GM06990 (cell line): ENCODE data around the gene KIF15.
"Not testable (repeated sequence)": the region's sequence is repeated elsewhere in the genome, so short reads cannot be mapped to it uniquely, and the experiment has no call there.

ENCODE experiments used
- DNase-seq: peaks from one replicate; pipeline ENCODE4 v3.0.0-alpha.2; 2011; ENCODE audit not compliant: insufficient read length; ENCODE audit errors: extremely low read depth
- H3K27me3 ChIP-seq: replicated peaks from 2 replicates; pipeline ENCODE4 v1.6.0; 2011; ENCODE audit warnings: low read length; ENCODE audit not compliant: control insufficient read depth, insufficient read depth
- H3K36me3 ChIP-seq: 2 replicates; pipeline ENCODE4 v1.5.1; 2011; ENCODE audit warnings: low read length; ENCODE audit not compliant: control insufficient read depth, insufficient read depth
- H3K4me3 ChIP-seq: replicated peaks from 2 replicates; pipeline ENCODE4 v1.5.1; 2011; ENCODE audit warnings: low read depth, mild to moderate bottlenecking, control low read depth, low read length
- TF ChIP-seq, protein P1 (sequence below): IDR thresholded peaks from 2 replicates; pipeline ENCODE4 v1.5.1; 2011; ENCODE audit warnings: low read length, control low read depth, mild to moderate bottlenecking, inconsistent platforms; ENCODE audit not compliant: insufficient read depth, poor library complexity, severe bottlenecking

KIF15 gene

DNA sequence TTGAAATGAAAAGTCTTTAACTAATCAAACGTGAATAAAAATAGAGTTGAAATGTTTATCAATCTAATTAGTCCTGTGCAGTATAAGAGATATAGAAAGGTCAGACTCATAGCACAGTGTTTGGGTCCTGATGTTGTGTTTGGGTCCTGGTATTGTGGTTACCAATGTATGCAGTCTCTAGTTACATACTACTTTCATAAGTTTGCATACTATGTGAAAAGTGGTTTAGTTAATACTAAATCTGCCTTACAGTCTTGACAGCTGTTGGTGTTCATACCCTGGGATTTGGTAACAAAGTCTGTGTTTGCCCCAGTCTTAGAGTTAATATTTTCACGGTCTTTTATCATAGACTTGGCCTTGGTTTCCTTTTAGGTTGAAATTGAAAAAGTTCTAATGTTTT, 41.7 kb downstream of the KIF15 start:
- Histone ChIP-seq H3K27me3 (no peaks in the 10 kb centered on the region), H3K36me3 (peaks cover 5% of the 10 kb centered on the region), H3K4me3 (no peak overlapping the region)
- no peak for DNase-seq
- TF ChIP-seq, protein P1, sequence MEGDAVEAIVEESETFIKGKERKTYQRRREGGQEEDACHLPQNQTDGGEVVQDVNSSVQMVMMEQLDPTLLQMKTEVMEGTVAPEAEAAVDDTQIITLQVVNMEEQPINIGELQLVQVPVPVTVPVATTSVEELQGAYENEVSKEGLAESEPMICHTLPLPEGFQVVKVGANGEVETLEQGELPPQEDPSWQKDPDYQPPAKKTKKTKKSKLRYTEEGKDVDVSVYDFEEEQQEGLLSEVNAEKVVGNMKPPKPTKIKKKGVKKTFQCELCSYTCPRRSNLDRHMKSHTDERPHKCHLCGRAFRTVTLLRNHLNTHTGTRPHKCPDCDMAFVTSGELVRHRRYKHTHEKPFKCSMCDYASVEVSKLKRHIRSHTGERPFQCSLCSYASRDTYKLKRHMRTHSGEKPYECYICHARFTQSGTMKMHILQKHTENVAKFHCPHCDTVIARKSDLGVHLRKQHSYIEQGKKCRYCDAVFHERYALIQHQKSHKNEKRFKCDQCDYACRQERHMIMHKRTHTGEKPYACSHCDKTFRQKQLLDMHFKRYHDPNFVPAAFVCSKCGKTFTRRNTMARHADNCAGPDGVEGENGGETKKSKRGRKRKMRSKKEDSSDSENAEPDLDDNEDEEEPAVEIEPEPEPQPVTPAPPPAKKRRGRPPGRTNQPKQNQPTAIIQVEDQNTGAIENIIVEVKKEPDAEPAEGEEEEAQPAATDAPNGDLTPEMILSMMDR, result no peak

DNA sequence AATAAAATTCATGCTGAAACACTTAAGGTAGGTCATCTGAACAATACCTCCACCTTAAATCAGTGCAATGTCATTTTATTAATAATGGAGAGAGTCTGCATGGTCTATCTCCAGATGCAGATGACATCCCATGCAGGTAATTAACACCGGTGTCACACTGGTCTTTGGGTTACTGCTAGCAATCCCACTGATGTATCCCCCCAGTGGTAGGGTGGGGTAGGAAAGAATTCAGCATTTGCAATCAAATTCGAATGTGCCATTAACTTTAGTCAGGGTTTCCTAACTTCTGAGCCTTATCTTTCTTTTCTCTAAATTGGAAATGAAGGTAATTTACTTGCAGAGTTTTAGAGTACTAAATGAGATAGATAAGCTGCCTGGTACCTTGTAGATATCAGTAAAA, 44.4 kb downstream of the KIF15 start:
- DNase-seq, result no peak
- H3K4me3 ChIP-seq, result no peak overlapping the region
- no peaks in the 10 kb centered on the region; the same call in 1 of the 2 replicates for H3K36me3 ChIP-seq
- TF ChIP-seq, protein P1, result no peak
- no peaks in the 10 kb centered on the region for H3K27me3 ChIP-seq

DNA sequence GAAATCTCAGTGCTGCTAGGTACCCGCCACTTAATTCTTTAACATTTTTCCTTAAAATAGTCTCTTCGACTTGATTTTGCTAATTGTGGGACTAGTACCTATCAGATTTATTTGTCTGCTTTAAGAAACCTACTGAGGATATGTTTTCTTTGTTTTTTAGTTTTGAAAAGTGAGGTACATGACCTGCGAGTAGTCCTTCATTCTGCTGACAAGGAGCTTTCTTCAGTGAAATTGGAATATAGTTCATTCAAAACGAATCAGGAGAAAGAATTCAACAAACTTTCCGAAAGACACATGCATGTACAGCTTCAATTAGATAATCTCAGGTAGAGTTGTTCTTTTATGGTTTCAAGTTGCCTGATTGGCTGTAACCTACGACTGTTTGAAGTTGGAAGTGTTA, 53.2 kb downstream of the KIF15 start:
- Histone ChIP-seq H3K4me3 (no peak overlapping the region), H3K27me3 (no peaks in the 10 kb centered on the region), H3K36me3 (peaks cover 2% of the 10 kb centered on the region)
- TF ChIP-seq, protein P1, result no peak
- DNase-seq, result no peak

DNA sequence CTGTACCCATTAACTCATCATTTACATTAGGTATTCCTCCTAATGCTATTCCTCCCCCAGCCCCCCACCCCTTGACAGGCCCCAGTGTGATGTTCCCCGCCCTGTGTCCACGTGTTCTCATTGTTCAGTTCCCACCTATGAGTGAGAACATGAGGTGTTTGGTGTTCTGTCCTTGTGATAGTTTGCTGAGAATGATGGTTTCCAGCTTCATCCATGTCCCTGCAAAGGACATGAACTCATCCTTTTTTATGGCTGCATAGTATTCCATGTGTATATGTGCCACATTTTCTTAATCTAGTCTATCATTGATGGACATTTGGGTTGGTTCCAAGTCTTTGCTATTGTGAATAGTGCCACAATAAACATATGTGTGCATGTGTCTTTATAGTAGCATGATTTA, 54.7 kb downstream of the KIF15 start:
- not testable (repeated sequence) for H3K36me3 ChIP-seq, DNase-seq, H3K27me3 ChIP-seq, H3K4me3 ChIP-seq

DNA sequence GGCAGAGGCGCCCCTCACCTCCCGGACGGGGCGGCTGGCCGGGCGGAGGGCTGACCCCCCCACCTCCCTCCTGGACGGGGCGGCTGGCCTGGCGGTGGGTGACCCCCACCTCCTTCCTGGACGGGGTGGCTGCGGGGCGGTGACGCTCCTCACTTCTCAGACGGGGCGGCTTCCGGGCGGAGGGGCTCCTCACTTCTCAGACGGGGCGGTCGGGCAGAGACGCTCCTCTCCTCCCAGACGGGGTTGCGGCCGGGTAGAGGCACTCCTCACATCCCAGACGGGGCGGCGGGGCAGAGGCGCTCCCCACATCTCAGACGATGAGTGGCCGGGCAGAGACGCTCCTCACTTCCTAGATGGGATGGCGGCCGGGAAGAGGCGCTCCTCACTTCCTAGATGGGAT, 59.6 kb downstream of the KIF15 start:
- DNase-seq, H3K27me3 ChIP-seq, H3K36me3 ChIP-seq, H3K4me3 ChIP-seq: not testable (repeated sequence)

DNA sequence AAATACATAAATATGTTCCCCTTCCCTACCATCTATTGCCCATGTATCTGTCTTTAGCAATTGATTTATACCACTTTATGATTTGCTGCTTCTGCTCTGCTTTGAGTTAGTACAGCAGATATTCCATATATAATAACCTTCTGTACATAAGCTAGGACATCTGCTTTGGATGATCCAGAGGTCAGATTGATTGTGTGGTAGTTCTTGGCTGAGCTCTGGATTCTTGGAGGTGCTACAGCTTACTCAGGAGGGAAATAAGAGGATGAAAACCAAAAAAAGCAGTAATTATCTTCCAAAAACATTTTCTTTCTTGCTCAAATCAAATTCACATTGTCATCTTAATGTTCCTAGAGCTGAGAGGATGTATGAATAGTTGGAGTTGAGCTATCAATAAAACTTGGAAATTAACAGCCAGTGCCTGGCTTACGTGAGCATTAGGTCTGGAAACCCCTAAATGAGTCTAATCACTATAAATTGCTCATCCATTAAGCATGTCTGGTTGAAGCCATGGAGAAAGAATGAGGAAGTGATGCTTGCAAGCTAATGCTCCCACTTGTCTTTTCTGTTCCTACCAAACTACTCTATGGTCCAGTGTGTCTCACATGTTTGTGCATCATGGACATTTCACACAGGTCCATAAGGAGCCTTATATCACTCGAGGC, 63.8 kb downstream of the KIF15 start:
- Histone ChIP-seq H3K4me3 (no peak overlapping the region), H3K36me3 (peaks cover 1% of the 10 kb centered on the region; the same call in 1 of the 2 replicates), H3K27me3 (no peaks in the 10 kb centered on the region)
- TF ChIP-seq, protein P1, result no peak
- DNase-seq, result no peak

DNA sequence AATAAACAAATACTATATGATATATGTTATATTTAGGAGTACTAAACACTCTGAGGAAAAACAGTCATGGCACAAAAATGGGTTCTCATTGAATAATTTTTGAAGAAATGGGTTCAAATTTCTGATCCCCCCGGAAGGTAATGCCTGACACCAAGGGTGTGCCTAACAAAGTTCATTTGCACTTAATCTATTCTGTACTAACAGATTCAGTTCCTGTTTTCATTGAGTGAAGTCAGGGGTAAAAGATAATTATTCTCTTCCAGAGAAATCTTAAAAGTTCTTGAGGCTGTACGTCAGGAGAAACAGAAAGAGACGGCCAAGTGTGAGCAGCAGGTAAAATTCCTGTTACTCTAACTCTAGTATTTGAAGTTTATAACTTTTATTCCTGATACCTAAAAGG, 65.6 kb downstream of the KIF15 start:
- Histone ChIP-seq H3K27me3 (no peaks in the 10 kb centered on the region), H3K4me3 (no peak overlapping the region), H3K36me3 (peaks cover 3% of the 10 kb centered on the region; the same call in 1 of the 2 replicates)
- TF ChIP-seq, protein P1, result no peak
- no peak for DNase-seq
